Measurements from ENCODE around the gene MROH8.
"Not testable (repeated sequence)": the region's sequence is repeated elsewhere in the genome, so short reads cannot be mapped to it uniquely, and the experiment has no call there.

MROH8 gene

DNA sequence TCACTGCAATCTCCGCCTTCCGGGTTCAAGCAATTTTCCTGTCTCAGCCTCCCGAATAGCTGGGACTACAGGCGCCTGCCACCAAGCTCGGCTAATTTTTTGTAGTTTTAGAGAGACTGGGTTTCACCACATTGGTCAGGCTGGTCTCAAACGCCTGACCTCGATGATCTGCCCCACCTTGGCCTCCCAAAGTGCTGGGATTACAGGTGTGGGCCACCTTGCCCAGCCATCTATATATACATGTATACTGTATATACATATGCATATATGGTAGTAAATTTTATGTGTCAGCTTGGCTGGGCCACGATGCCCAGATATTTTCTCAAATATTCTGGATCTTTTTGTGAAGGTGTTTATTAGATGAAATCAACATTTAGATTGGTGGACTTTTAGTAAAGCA lies 102.3 kb downstream of the MROH8 start:
- DNase-seq = no peak

GRCh38 chr20:37075932-37076685 lies 103.2 kb downstream of the MROH8 start:
- DNase-seq = no peak

DNA sequence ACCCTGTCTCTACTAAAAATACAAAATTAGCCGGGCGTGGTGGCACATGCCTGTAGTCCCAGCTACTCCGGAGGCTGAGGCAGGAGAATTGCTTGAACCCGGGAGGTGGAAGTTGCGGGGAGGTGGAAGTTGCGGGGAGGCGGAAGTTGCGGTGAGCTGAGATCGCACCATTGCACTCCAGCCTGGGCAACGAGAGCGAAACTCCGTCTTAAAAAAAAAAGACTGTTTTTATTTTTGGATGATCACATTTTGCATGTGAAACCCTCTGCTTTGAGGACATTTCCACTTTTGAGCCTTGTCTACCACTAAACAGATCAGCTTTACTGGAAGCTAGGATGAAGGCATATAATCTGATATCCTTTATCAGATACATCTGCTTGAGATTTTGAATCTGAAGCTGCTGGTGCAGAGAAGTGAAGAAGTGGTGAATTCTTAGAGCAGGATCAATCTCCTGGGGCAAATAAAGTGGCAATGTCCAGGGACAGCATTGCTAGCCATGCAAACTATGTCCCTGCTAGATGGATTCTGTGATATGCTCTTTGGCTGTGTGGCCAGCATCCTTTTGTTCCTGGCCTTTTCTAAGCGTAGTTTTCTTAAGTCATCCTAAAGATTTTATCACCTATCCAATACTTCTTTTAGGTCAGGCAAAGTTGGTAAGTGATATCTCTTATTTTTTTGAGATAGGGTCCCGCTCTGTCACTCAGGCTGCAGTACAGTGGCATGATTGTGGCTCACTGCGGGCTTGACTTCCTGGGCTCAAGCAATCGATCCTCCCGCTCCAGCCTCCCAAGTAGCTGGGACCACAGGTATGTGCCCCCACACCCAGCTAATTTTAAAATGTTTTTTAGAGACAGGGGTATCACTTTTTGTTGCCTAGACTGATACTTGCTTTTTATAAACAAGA lies 106.8 kb downstream of the MROH8 start:
- no peak for DNase-seq

DNA sequence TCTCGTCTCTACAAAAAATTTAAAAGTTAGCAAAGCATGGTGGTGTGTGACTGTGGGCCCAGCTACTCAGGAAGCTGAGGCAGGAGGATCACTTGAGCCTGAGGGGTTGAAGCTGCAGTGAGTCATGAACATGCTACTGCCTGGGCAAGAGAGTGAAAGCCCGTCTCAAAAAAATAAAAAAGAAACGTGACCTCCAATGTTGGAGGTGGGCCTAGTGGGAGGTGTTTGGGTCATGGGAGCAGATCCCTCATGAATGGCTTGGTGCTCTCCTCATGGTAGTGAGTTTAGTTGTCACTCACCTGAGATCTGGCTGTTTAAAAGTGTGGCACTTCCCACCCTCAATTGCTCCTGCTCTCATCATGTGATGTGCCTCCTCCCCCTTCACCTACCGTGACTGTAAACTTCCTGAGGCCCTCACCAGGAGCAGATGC lies 107.9 kb downstream of the MROH8 start:
- no peak for DNase-seq

DNA sequence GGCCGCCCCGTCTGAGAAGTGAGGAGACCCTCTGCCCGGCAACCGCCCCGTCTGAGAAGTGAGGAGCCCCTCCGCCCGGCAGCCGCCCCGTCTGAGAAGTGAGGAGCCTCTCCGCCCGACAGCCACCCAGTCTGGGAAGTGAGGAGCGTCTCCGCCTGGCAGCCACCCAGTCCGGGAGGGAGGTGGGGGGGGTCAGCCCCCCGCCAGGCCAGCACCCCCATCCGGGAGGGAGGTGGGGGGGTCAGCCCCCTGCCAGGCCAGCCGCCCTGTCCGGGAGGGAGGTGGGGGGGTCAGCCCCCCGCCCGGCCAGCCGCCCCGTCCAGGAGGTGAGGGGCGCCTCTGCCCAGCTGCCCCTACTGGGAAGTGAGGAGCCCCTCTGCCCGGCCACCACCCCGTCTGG lies 109.8 kb downstream of the MROH8 start:
- DNase-seq = not testable (repeated sequence)

DNA sequence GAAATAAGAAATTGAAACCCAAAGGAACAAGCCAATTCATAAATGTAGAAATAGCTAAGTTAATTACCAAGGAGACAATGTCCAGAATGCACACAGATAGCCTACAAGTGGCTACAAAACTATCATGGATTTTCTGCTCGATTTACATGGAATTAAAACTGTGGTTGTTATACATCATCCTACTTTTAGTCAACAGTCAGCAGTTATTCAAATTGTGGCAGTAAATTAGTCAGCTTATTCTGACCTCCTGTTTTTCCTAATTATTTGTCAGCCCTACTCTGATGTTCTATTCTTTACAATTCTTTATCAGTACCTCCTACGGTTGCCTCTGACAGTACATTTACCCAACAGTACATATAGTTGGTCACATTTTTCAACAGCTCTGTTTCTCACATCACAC lies 113.2 kb downstream of the MROH8 start:
- DNase-seq = no peak

DNA sequence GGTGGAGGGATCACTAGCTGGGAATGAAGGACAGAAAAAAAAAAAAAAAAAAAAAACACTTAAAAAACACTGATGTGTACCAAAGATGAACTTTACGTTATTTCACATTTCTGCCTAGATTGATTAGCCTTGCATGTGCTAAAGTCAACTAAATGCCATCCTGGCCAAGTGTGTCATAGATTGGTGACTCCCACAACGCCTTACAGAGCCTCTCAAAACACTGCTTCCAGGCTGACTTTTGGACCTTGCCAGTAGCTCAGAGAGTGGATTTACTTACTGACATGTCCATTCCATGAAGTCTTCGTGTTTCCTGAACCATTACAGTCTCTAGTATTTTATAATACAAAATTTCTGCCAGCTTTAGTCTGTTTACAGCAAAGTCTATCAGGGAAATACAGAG lies 124.1 kb downstream of the MROH8 start:
- DNase-seq = no peak

DNA sequence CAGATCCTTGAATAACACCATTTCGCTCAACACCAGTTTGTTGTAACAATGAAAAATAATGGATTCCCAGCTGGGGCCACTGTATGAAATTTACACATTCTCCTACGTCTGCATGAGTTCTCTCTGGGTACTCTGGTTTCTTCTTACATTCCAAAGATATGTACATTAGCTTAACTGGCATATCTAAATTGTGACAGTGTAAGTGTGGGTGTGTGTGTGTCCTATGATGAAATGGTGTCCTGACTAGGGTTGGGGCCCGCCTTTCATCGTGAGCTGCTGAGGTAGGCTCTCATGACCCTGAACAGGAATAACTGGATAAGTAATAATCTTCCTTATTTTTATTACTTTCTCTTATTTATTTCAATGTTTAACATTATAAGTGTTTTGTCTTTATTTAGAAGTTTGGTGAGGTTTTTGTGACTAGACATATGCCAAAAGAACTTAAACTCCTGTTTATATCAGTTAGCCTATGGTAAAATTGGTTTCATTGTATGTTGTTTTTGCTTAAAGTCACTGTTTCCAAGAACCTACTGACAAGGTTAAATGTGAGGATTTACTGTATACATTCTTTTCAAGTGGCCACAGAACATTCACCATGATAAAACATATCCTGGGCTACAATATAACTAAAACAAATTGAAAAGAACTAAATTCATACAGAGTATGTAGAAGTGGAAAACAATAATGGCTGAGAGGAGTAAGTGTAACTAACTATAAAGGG lies 126.0 kb downstream of the MROH8 start:
- DNase-seq = no peak

Data from NCI-H1105 treated with DMSO at 0.1 percent for 48 hours (cell line).